H9 (cell line): Measurements from ENCODE around the gene ANKIB1. TPM values are rescaled to one million over a fixed set of nuclear protein-coding genes. Genes with fewer than 3 reads are reported as not detected.

Experiments used
- DNase-seq: peaks from one replicate; pipeline ENCODE4 v3.0.0-alpha.2; 2017
- H2AFZ ChIP-seq: one replicate; pipeline ENCODE4 v1.6.1; 2013; ENCODE audit warnings: mild to moderate bottlenecking, low read length, control low read depth, moderate library complexity
- H2AK5ac ChIP-seq: 2 replicates; pipeline ENCODE4 v1.6.1; 2013; ENCODE audit warnings: low read length, control low read depth, mixed read lengths; ENCODE audit not compliant: insufficient read length
- H2BK120ac ChIP-seq: one replicate; pipeline ENCODE4 v1.6.1; 2013; ENCODE audit warnings: low read depth, mild to moderate bottlenecking, low read length, control low read depth, inconsistent platforms; ENCODE audit not compliant: poor library complexity, severe bottlenecking
- H2BK12ac ChIP-seq: 2 replicates; pipeline ENCODE4 v1.6.1; 2013; ENCODE audit warnings: low read length, control low read depth, mixed read lengths, low read depth; ENCODE audit not compliant: insufficient read length
- H2BK15ac ChIP-seq: 2 replicates; pipeline ENCODE4 v1.6.1; 2013; ENCODE audit warnings: low read depth, low read length, control low read depth
- H2BK20ac ChIP-seq: one replicate; pipeline ENCODE4 v1.6.1; 2013; ENCODE audit warnings: low read depth, mild to moderate bottlenecking, low read length, control low read depth, inconsistent platforms; ENCODE audit not compliant: poor library complexity, severe bottlenecking
- H2BK5ac ChIP-seq: 2 replicates; pipeline ENCODE4 v1.6.1; 2013; ENCODE audit warnings: low read length, control low read depth, mixed read lengths; ENCODE audit not compliant: insufficient read length
- H3K14ac ChIP-seq: 2 replicates; pipeline ENCODE4 v1.6.1; 2013; ENCODE audit warnings: low read length, control low read depth; ENCODE audit not compliant: insufficient read depth
- H3K18ac ChIP-seq: 2 replicates; pipeline ENCODE4 v1.6.1; 2013; ENCODE audit warnings: low read depth, mild to moderate bottlenecking, mixed read lengths, low read length, control low read depth; ENCODE audit not compliant: insufficient read length
- H3K23ac ChIP-seq: 2 replicates; pipeline ENCODE4 v1.6.1; 2013; ENCODE audit warnings: low read length, control low read depth, mixed read lengths, low read depth; ENCODE audit not compliant: insufficient read length
- H3K23me2 ChIP-seq: 2 replicates; pipeline ENCODE4 v1.6.1; 2013; ENCODE audit warnings: low read depth, mild to moderate bottlenecking, mixed read lengths, low read length, control low read depth; ENCODE audit not compliant: insufficient read length, poor library complexity, severe bottlenecking
- H3K27ac ChIP-seq: 2 replicates; pipeline ENCODE4 v1.5.1; 2013; ENCODE audit warnings: low read length, control low read depth, mixed read lengths, low read depth; ENCODE audit not compliant: insufficient read length
- H3K27me3 ChIP-seq: 2 replicates; pipeline ENCODE4 v1.6.1; 2013; ENCODE audit warnings: low read length, control low read depth, inconsistent platforms; ENCODE audit not compliant: insufficient read depth
- H3K4ac ChIP-seq: 2 replicates; pipeline ENCODE4 v1.6.1; 2013; ENCODE audit warnings: low read depth, mild to moderate bottlenecking, control low read depth, inconsistent platforms, low read length, moderate library complexity
- H3K4me1 ChIP-seq: 2 replicates; pipeline ENCODE4 v1.6.1; 2013; ENCODE audit warnings: low read length, control low read depth, inconsistent platforms; ENCODE audit not compliant: insufficient read depth
- H3K4me2 ChIP-seq: 2 replicates; pipeline ENCODE4 v1.6.1; 2013; ENCODE audit warnings: low read length, control low read depth, mixed read lengths; ENCODE audit not compliant: insufficient read length, insufficient read depth
- H3K56ac ChIP-seq: 2 replicates; pipeline ENCODE4 v1.6.1; 2013; ENCODE audit warnings: low read depth, mild to moderate bottlenecking, mixed read lengths, low read length, control low read depth; ENCODE audit not compliant: insufficient read length
- H3K79me1 ChIP-seq: 2 replicates; pipeline ENCODE4 v1.6.1; 2013; ENCODE audit warnings: low read depth, mild to moderate bottlenecking, moderate library complexity, low read length, control low read depth, inconsistent platforms; ENCODE audit not compliant: insufficient read depth, poor library complexity, severe bottlenecking
- H3K79me2 ChIP-seq: 2 replicates; pipeline ENCODE4 v1.6.1; 2013; ENCODE audit warnings: low read length, control low read depth, inconsistent platforms; ENCODE audit not compliant: insufficient read depth
- H3K9ac ChIP-seq: 2 replicates; pipeline ENCODE4 v1.6.1; 2013; ENCODE audit warnings: low read length, control low read depth, mixed read lengths; ENCODE audit not compliant: insufficient read length; ENCODE audit errors: extremely low read depth
- H3K9me3 ChIP-seq: one replicate; pipeline ENCODE4 v1.6.1; 2013; ENCODE audit warnings: low read depth, low read length, inconsistent platforms; ENCODE audit not compliant: control insufficient read depth
- H3T11ph ChIP-seq: one replicate; pipeline ENCODE4 v1.6.1; 2013; ENCODE audit warnings: mild to moderate bottlenecking, low read length, control low read depth, inconsistent platforms
- H4K20me1 ChIP-seq: one replicate; pipeline ENCODE4 v1.6.1; 2013; ENCODE audit not compliant: control insufficient read depth, insufficient read length, insufficient read depth
- H4K5ac ChIP-seq: 2 replicates; pipeline ENCODE4 v1.6.1; 2013; ENCODE audit warnings: low read depth, mild to moderate bottlenecking, mixed read lengths, low read length, control low read depth; ENCODE audit not compliant: insufficient read length
- H4K8ac ChIP-seq: replicated peaks from 2 replicates; pipeline ENCODE4 v1.6.1; 2013; ENCODE audit warnings: low read length, control low read depth, mixed read lengths, low read depth; ENCODE audit not compliant: insufficient read length
- H4K91ac ChIP-seq: 2 replicates; pipeline ENCODE4 v1.6.1; 2013; ENCODE audit warnings: low read depth, mild to moderate bottlenecking, moderate library complexity, mixed read lengths, low read length, control low read depth; ENCODE audit not compliant: insufficient read length
- H3K27ac Mint-ChIP-seq, 3 experiments: 2 replicates in 2 of 3; 3 replicates in 1 of 3; pipeline ENCODE4 v1.8.0; 2020 to 2021; ENCODE audit warnings: mixed read lengths in 3 of 3, mild to moderate bottlenecking in 1 of 3, moderate library complexity in 1 of 3
- H3K27me3 Mint-ChIP-seq: 2 replicates; pipeline ENCODE4 v1.8.0; 2021; ENCODE audit warnings: low read depth, mild to moderate bottlenecking, moderate library complexity, mixed read lengths
- H3K36me3 Mint-ChIP-seq, 3 experiments: 2 replicates in 2 of 3; 3 replicates in 1 of 3; pipeline ENCODE4 v1.8.0; 2020 to 2021; ENCODE audit warnings: low read depth in 3 of 3, mixed read lengths in 3 of 3; ENCODE audit not compliant: insufficient read depth in 1 of 3
- H3K4me1 Mint-ChIP-seq, 2 experiments: 2 replicates each; pipeline ENCODE4 v1.8.0; 2020; ENCODE audit warnings: mixed read lengths in 2 of 2
- H3K4me3 Mint-ChIP-seq, 2 experiments: 2 replicates in 1 of 2; 3 replicates in 1 of 2; pipeline ENCODE4 v1.8.0; 2020 to 2021; ENCODE audit warnings: mild to moderate bottlenecking in 2 of 2, mixed read lengths in 2 of 2, moderate library complexity in 1 of 2
- H3K9me3 Mint-ChIP-seq, 2 experiments: 2 replicates in 1 of 2; 3 replicates in 1 of 2; pipeline ENCODE4 v1.8.0; 2020; ENCODE audit warnings: mild to moderate bottlenecking in 2 of 2, mixed read lengths in 2 of 2, moderate library complexity in 1 of 2
- CTCF ChIP-seq: fragments of 200-600 bp; sonication (generic); conservative IDR thresholded peaks from 3 replicates; pipeline ENCODE4 v1.8.0; 2021; ENCODE audit warnings: antibody characterized with exemption, mild to moderate bottlenecking
- WGBS: extraction: QIAGEN DNeasy Blood & Tissue Kit; methylation state at CpG from one replicate; pipeline ENCODE4 v1.1.7; 2013; ENCODE audit warnings: missing lambda C conversion rate, low lambda C conversion rate, mixed read lengths; ENCODE audit not compliant: insufficient read length; ENCODE audit errors: extremely low coverage; 5-methylcytosine and 5-hydroxymethylcytosine counted together
- total RNA-seq: library from RNA; stranded (reverse); gene quantifications from 2 replicates; pipeline ENCODE4 v1.2.1, GENCODE V29; 2021

ANKIB1 gene
- total RNA-seq, 1 experiment from 2014 or later, result 42.0 TPM

DNA sequence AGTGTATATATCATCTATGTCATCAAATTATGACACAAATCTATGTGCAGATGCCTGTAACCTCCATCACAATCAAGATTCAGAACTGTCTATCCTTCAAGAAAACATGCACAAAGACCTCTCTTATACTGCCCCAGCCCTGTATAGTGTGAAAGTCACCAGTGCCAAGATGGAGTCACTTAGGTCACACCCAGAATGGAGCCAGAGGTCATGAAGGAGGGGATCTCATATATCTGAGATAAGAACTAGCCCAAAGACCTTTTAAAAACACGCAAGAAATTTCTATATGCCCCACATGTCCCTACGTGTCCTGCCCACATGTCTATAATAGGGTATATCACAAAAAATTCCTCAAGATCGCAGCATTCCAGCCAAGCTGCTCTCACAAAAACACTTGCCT lies 181.4 kb downstream of the ANKIB1 start:
- H2BK12ac ChIP-seq, result no peak overlapping the region
- H3K9ac ChIP-seq, result no peak overlapping the region
- H3K36me3 Mint-ChIP-seq, result no peaks in the 10 kb centered on the region
- H3K18ac ChIP-seq, result no peak overlapping the region
- H4K20me1 ChIP-seq, result no peaks in the 10 kb centered on the region
- H2AK5ac ChIP-seq, result no peak overlapping the region
- H4K5ac ChIP-seq, result no peak overlapping the region
- H3K79me1 ChIP-seq, result no peaks in the 10 kb centered on the region
- H2BK5ac ChIP-seq, result no peak overlapping the region
- no peak overlapping the region for H2BK120ac ChIP-seq
- no peak overlapping the region for H3K27ac ChIP-seq
- no peak for TF ChIP-seq CTCF
- H2BK15ac ChIP-seq, result no peak overlapping the region
- H3K14ac ChIP-seq, result no peak overlapping the region
- H3K4me3 Mint-ChIP-seq, result no peak overlapping the region
- H3T11ph ChIP-seq, result no peak overlapping the region
- H3K4me2 ChIP-seq, result no peak overlapping the region
- H4K8ac ChIP-seq, result no peak overlapping the region
- H2AFZ ChIP-seq, result no peak overlapping the region
- no peaks in the 10 kb centered on the region; a peak in 1 of 5 replicates for H3K9me3 Mint-ChIP-seq
- H4K91ac ChIP-seq, result no peak overlapping the region
- H3K79me2 ChIP-seq, result no peaks in the 10 kb centered on the region
- H3K4ac ChIP-seq, result no peak overlapping the region
- no peak overlapping the region for H3K56ac ChIP-seq
- peaks cover 3% of the 10 kb centered on the region for H3K23me2 ChIP-seq
- no peak overlapping the region for H2BK20ac ChIP-seq
- no peaks in the 10 kb centered on the region for H3K9me3 ChIP-seq
- peaks cover 14 to 15% of the 10 kb centered on the region in 2 experiments for H3K4me1 Mint-ChIP-seq
- no peaks in the 10 kb centered on the region; the same call in 1 of the 2 replicates for H3K4me1 ChIP-seq
- H3K27ac Mint-ChIP-seq, result no peak overlapping the region
- no peak for DNase-seq
- WGBS, result no CpG with 5 or more reads among the region's 3 CpGs
- peaks cover 3% of the 10 kb centered on the region for H3K27me3 Mint-ChIP-seq
- H3K23ac ChIP-seq, result no peak overlapping the region
- H3K27me3 ChIP-seq, result no peaks in the 10 kb centered on the region
